H1 (cell line): ENCODE results near the gene GTF2F1.

Experiments used
- CHD2 ChIP-seq: IDR thresholded peaks from 2 replicates; pipeline ENCODE4 v1.6.1; 2012; ENCODE audit warnings: low read length, improper control_type of control experiment
- CREB1 ChIP-seq: IDR thresholded peaks from 2 replicates; pipeline ENCODE4 v1.6.1; 2012; ENCODE audit warnings: inconsistent platforms
- EGR1 ChIP-seq: IDR thresholded peaks from 2 replicates; pipeline ENCODE4 v1.6.1; 2011; ENCODE audit warnings: low read depth, low read length, borderline replicate concordance
- JUND ChIP-seq: IDR thresholded peaks from 2 replicates; pipeline ENCODE4 v1.6.1; 2011; ENCODE audit warnings: mild to moderate bottlenecking, improper control_type of control experiment, low read length
- MAFK ChIP-seq: IDR thresholded peaks from 2 replicates; pipeline ENCODE4 v1.6.1; 2012; ENCODE audit warnings: low read depth, mild to moderate bottlenecking, improper control_type of control experiment, low read length
- POLR2A ChIP-seq, 2 experiments: IDR thresholded peaks; 1 replicate in 1 of 2; 2 replicates in 1 of 2; pipeline ENCODE4 v1.6.1; 2011; ENCODE audit warnings: low read depth in 2 of 2, low read length in 2 of 2, mild to moderate bottlenecking in 2 of 2; ENCODE audit errors: control extremely low read depth in 1 of 2
- TEAD4 ChIP-seq: IDR thresholded peaks from 2 replicates; pipeline ENCODE4 v1.6.1; 2012; ENCODE audit warnings: low read depth, low read length, inconsistent platforms, mixed read lengths
- YY1 ChIP-seq: IDR thresholded peaks from 2 replicates; pipeline ENCODE4 v1.6.1; 2011; ENCODE audit warnings: low read depth, mild to moderate bottlenecking, low read length
- ZNF274 ChIP-seq: IDR thresholded peaks from 2 replicates; pipeline ENCODE4 v1.7.0; 2012; ENCODE audit warnings: low read length, borderline replicate concordance; ENCODE audit errors: extremely low read depth
- TF ChIP-seq, protein P1 (sequence below): IDR thresholded peaks from 2 replicates; pipeline ENCODE4 v1.6.1; 2011; ENCODE audit warnings: low read length, improper control_type of control experiment
- TF ChIP-seq, protein P2 (sequence below), 3 experiments: IDR thresholded peaks; 1 replicate in 2 of 3; 2 replicates in 1 of 3; pipeline versions ENCODE4 v1.5.1 to v1.6.1; 2011; ENCODE audit warnings: low read length in 3 of 3, mild to moderate bottlenecking in 3 of 3, inconsistent platforms in 2 of 3, low read depth in 1 of 3, moderate library complexity in 1 of 3; ENCODE audit not compliant: insufficient read depth in 1 of 3; ENCODE audit errors: control extremely low read depth in 1 of 3

DNA sequence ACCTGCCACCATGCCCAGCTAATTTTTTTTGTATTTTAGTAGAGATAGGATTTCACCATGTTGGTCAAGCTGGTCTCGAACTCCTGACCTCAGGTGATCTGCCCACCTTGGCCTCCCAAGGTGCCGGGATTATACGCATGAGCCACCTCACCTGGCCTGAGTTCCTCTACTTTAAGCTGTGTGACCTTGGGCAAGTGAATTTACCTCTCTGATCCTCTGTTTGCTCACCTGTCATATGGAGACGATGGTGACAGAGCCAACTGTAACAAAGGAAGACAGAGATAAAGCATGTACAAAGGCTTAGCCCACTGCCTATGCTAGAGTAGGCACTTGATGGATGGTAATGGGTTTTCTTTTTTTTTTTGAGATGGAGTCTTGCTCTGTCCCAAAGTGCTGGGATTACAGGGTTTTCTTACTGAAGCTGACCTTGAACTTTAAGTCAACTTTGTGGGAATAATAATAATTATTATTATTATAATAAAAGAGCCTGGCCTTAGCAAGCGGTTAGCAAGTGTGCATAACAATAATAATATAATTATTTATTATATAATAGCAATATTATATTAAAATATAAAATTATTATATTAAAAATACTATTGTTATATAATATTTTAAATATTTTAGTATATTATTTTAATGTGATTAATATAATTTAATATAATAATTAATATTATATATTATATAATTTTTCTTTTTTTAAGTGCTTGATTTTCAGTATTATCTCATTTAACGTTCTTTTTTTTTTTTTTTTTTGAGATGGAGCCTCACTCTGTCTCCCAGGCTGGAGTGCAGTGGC lies 58.3 kb downstream of the GTF2F1 start:
- TF ChIP-seq CREB1 (no peak), JUND (no peak), YY1 (no peak), TEAD4 (no peak), POLR2A (IDR thresholded peaks at IDR 0.05; ENCODE audit: control extremely low read depth in 1 of 2, low read depth in 2 of 2, low read length in 2 of 2) (no peak), MAFK (no peak), ZNF274 (no peak), CHD2 (no peak), EGR1 (no peak)
- TF ChIP-seq, protein P1, sequence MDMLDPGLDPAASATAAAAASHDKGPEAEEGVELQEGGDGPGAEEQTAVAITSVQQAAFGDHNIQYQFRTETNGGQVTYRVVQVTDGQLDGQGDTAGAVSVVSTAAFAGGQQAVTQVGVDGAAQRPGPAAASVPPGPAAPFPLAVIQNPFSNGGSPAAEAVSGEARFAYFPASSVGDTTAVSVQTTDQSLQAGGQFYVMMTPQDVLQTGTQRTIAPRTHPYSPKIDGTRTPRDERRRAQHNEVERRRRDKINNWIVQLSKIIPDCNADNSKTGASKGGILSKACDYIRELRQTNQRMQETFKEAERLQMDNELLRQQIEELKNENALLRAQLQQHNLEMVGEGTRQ, result no peak
- TF ChIP-seq, protein P2, sequence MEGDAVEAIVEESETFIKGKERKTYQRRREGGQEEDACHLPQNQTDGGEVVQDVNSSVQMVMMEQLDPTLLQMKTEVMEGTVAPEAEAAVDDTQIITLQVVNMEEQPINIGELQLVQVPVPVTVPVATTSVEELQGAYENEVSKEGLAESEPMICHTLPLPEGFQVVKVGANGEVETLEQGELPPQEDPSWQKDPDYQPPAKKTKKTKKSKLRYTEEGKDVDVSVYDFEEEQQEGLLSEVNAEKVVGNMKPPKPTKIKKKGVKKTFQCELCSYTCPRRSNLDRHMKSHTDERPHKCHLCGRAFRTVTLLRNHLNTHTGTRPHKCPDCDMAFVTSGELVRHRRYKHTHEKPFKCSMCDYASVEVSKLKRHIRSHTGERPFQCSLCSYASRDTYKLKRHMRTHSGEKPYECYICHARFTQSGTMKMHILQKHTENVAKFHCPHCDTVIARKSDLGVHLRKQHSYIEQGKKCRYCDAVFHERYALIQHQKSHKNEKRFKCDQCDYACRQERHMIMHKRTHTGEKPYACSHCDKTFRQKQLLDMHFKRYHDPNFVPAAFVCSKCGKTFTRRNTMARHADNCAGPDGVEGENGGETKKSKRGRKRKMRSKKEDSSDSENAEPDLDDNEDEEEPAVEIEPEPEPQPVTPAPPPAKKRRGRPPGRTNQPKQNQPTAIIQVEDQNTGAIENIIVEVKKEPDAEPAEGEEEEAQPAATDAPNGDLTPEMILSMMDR (IDR thresholded peaks at IDR 0.05; ENCODE audit: control extremely low read depth in 1 of 3, insufficient read depth in 1 of 3, low read depth in 1 of 3, low read length in 3 of 3), result no peak
